Activated T-cell treated with anti-CD3 and anti-CD28 coated beads, Interleukin-2, amount 50 U/mL, for 4 hours (primary cell): ENCODE data around the gene TYW3. TPM values are rescaled to one million over a fixed set of nuclear protein-coding genes. Genes with fewer than 3 reads are reported as not detected.
"Not testable (repeated sequence)": the region's sequence is repeated elsewhere in the genome, so short reads cannot be mapped to it uniquely, and the experiment has no call there.

Experiments
- ATAC-seq, 2 donors: fragments of 200-7000 bp; cut with Tn5 transposase; one replicate each; pipeline ENCODE4 v1.10.0; 2021
- DNase-seq: peaks from one replicate; pipeline ENCODE4 v3.0.0-alpha.2; 2020
- H3K27me3 Mint-ChIP-seq: one replicate; pipeline ENCODE4 v1.8.0; 2021; ENCODE audit warnings: low read depth, mixed read lengths
- H3K36me3 Mint-ChIP-seq: one replicate; pipeline ENCODE4 v1.8.0; 2022; ENCODE audit warnings: mixed read lengths; ENCODE audit not compliant: insufficient read depth
- H3K4me1 Mint-ChIP-seq: one replicate; pipeline ENCODE4 v1.8.0; 2021; ENCODE audit warnings: low read depth, mixed read lengths
- H3K4me3 Mint-ChIP-seq: one replicate; pipeline ENCODE4 v1.8.0; 2021; ENCODE audit warnings: mild to moderate bottlenecking, moderate library complexity, mixed read lengths
- H3K9me3 Mint-ChIP-seq: one replicate; pipeline ENCODE4 v1.8.0; 2021; ENCODE audit warnings: mixed read lengths
- total RNA-seq, 3 donors: library from RNA; stranded (reverse); gene quantifications; one replicate each; pipeline ENCODE4 v1.2.1, GENCODE V29; 2021

Gene TYW3
- total RNA-seq, 3 donors from 2014 or later, result 36.9 to 57.3 (median 46.9) TPM

GRCh38 chr1:74748960-74749359 is 16.0 kb downstream of the TYW3 start:
- no peak overlapping the region for H3K4me3 Mint-ChIP-seq
- DNase-seq, result no peak
- H3K9me3 Mint-ChIP-seq, result peaks cover 3% of the 10 kb centered on the region
- H3K36me3 Mint-ChIP-seq, result peaks cover 65% of the 10 kb centered on the region
- no peak for ATAC-seq
- no peaks in the 10 kb centered on the region for H3K27me3 Mint-ChIP-seq
- H3K4me1 Mint-ChIP-seq, result no peaks in the 10 kb centered on the region

GRCh38 chr1:74753104-74753503 is 20.2 kb downstream of the TYW3 start:
- ATAC-seq (no peak), DNase-seq (no peak)
- peaks cover 5% of the 10 kb centered on the region for H3K4me1 Mint-ChIP-seq
- no peaks in the 10 kb centered on the region for H3K27me3 Mint-ChIP-seq
- H3K9me3 Mint-ChIP-seq, result peaks cover 7% of the 10 kb centered on the region
- H3K4me3 Mint-ChIP-seq, result no peak overlapping the region
- H3K36me3 Mint-ChIP-seq, result peaks cover 71% of the 10 kb centered on the region

GRCh38 chr1:74755475-74755874 is 22.5 kb downstream of the TYW3 start:
- H3K36me3 Mint-ChIP-seq, result peaks cover 67% of the 10 kb centered on the region
- H3K27me3 Mint-ChIP-seq, result no peaks in the 10 kb centered on the region
- H3K4me1 Mint-ChIP-seq, result peaks cover 5% of the 10 kb centered on the region
- ATAC-seq (peak in 1 of 2 donors; percentile 56), DNase-seq (no peak)
- peaks cover 7% of the 10 kb centered on the region for H3K9me3 Mint-ChIP-seq
- H3K4me3 Mint-ChIP-seq, result no peak overlapping the region

- H3K36me3 Mint-ChIP-seq, result peaks cover 73% of the 10 kb centered on the region
- not testable (repeated sequence) for H3K27me3 Mint-ChIP-seq, DNase-seq, ATAC-seq, H3K9me3 Mint-ChIP-seq, H3K4me1 Mint-ChIP-seq, H3K4me3 Mint-ChIP-seq
Observed at GRCh38 chr1:74756650-74757049, 23.7 kb downstream of the TYW3 start.

- ATAC-seq, result peak; percentile 88 to 90
- DNase-seq, result no peak
- peaks cover 20% of the 10 kb centered on the region for H3K4me1 Mint-ChIP-seq
- H3K9me3 Mint-ChIP-seq, result no peaks in the 10 kb centered on the region
- no peak overlapping the region for H3K4me3 Mint-ChIP-seq
- no peaks in the 10 kb centered on the region for H3K27me3 Mint-ChIP-seq
- H3K36me3 Mint-ChIP-seq, result peaks cover 34% of the 10 kb centered on the region
Observed at GRCh38 chr1:74763807-74764206, 30.9 kb downstream of the TYW3 start.

- Mint-ChIP-seq H3K4me3 (no peak overlapping the region), H3K4me1 (peaks cover 16% of the 10 kb centered on the region), H3K36me3 (peaks cover 20% of the 10 kb centered on the region), H3K27me3 (no peaks in the 10 kb centered on the region), H3K9me3 (no peaks in the 10 kb centered on the region)
- DNase-seq, result no peak
- ATAC-seq, result no peak
Observed at GRCh38 chr1:74766579-74766978, 33.6 kb downstream of the TYW3 start.

GRCh38 chr1:74767490-74767889 is 34.5 kb downstream of the TYW3 start:
- no peak overlapping the region for H3K4me3 Mint-ChIP-seq
- H3K36me3 Mint-ChIP-seq, result peaks cover 14% of the 10 kb centered on the region
- ATAC-seq, result no peak
- H3K27me3 Mint-ChIP-seq, result peaks cover 2% of the 10 kb centered on the region
- peaks cover 12% of the 10 kb centered on the region for H3K4me1 Mint-ChIP-seq
- no peak for DNase-seq
- no peaks in the 10 kb centered on the region for H3K9me3 Mint-ChIP-seq

GRCh38 chr1:74771913-74772515 is 39.1 kb downstream of the TYW3 start:
- Mint-ChIP-seq H3K27me3 (peaks cover 12% of the 10 kb centered on the region), H3K4me1 (no peaks in the 10 kb centered on the region), H3K4me3 (no peak overlapping the region), H3K36me3 (no peaks in the 10 kb centered on the region), H3K9me3 (no peaks in the 10 kb centered on the region)
- DNase-seq (no peak), ATAC-seq (peak in 1 of 2 donors; percentile 56)

- ATAC-seq (no peak), DNase-seq (no peak)
- H3K36me3 Mint-ChIP-seq, result no peaks in the 10 kb centered on the region
- peaks cover 12% of the 10 kb centered on the region for H3K27me3 Mint-ChIP-seq
- H3K4me3 Mint-ChIP-seq, result no peak overlapping the region
- no peaks in the 10 kb centered on the region for H3K4me1 Mint-ChIP-seq
- H3K9me3 Mint-ChIP-seq, result no peaks in the 10 kb centered on the region
Observed at GRCh38 chr1:74772945-74773344, 40.0 kb downstream of the TYW3 start.

- Mint-ChIP-seq H3K9me3 (no peaks in the 10 kb centered on the region), H3K4me3 (no peak overlapping the region), H3K36me3 (no peaks in the 10 kb centered on the region), H3K4me1 (no peaks in the 10 kb centered on the region), H3K27me3 (peaks cover 17% of the 10 kb centered on the region)
- ATAC-seq, result no peak
- no peak for DNase-seq
Observed at GRCh38 chr1:74773582-74773981, 40.6 kb downstream of the TYW3 start.

- ATAC-seq, result no peak
- H3K9me3 Mint-ChIP-seq, result no peaks in the 10 kb centered on the region
Observed at GRCh38 chr1:74775735-74776134, 42.8 kb downstream of the TYW3 start.

GRCh38 chr1:74777525-74777924 is 44.6 kb downstream of the TYW3 start:
- Mint-ChIP-seq H3K9me3 (no peaks in the 10 kb centered on the region), H3K36me3 (no peaks in the 10 kb centered on the region), H3K4me1 (no peaks in the 10 kb centered on the region), H3K4me3 (no peak overlapping the region), H3K27me3 (peaks cover 18% of the 10 kb centered on the region)
- DNase-seq (no peak), ATAC-seq (no peak)

More at GRCh38 chr1:74775735-74776134, 42.8 kb downstream of the TYW3 start:
- Mint-ChIP-seq H3K27me3 (peaks cover 19% of the 10 kb centered on the region), H3K36me3 (no peaks in the 10 kb centered on the region), H3K4me1 (no peaks in the 10 kb centered on the region), H3K4me3 (no peak overlapping the region)
- no peak for DNase-seq

- DNase-seq (no peak), ATAC-seq (no peak)
- Mint-ChIP-seq H3K4me3 (no peak overlapping the region), H3K27me3 (peaks cover 11% of the 10 kb centered on the region), H3K36me3 (no peaks in the 10 kb centered on the region), H3K9me3 (no peaks in the 10 kb centered on the region), H3K4me1 (no peaks in the 10 kb centered on the region)
Observed at GRCh38 chr1:74779750-74780149, 46.8 kb downstream of the TYW3 start.

GRCh38 chr1:74780594-74780993 is 47.6 kb downstream of the TYW3 start:
- DNase-seq (no peak), ATAC-seq (no peak)
- H3K36me3 Mint-ChIP-seq, result no peaks in the 10 kb centered on the region
- no peaks in the 10 kb centered on the region for H3K9me3 Mint-ChIP-seq
- H3K4me3 Mint-ChIP-seq, result no peak overlapping the region
- no peaks in the 10 kb centered on the region for H3K4me1 Mint-ChIP-seq
- peaks cover 11% of the 10 kb centered on the region for H3K27me3 Mint-ChIP-seq

- DNase-seq (no peak), ATAC-seq (no peak)
- Mint-ChIP-seq H3K4me1 (no peaks in the 10 kb centered on the region), H3K27me3 (peaks cover 4% of the 10 kb centered on the region), H3K4me3 (no peak overlapping the region), H3K36me3 (no peaks in the 10 kb centered on the region), H3K9me3 (peaks cover 3% of the 10 kb centered on the region)
Observed at GRCh38 chr1:74785944-74786343, 53.0 kb downstream of the TYW3 start.
